CD14-positive monocyte (primary cell): ENCODE results near the gene KIF17. TPM values are rescaled to one million over a fixed set of nuclear protein-coding genes. Genes with fewer than 3 reads are reported as not detected.

Experiments used
- DNase-seq, 3 donors: peaks; one replicate each; pipeline ENCODE4 v3.0.0-alpha.2; 2011 to 2022
- H2AFZ ChIP-seq: 2 replicates; pipeline ENCODE4 v1.6.0; 2012; ENCODE audit warnings: mild to moderate bottlenecking, low read depth, low read length, inconsistent platforms; ENCODE audit not compliant: insufficient read depth, poor library complexity, severe bottlenecking
- H3K27ac ChIP-seq, 2 donors: 1 replicate in 1 of 2; 2 replicates in 1 of 2; pipeline ENCODE4 v1.5.1; 2012 to 2013; ENCODE audit warnings: low read length in 2 of 2, control low read depth in 1 of 2, inconsistent platforms in 1 of 2, low read depth in 1 of 2, mild to moderate bottlenecking in 1 of 2
- H3K27me3 ChIP-seq, 2 donors: one replicate each; pipeline versions ENCODE4 v1.6.0 to v1.6.1; 2011 to 2013; ENCODE audit warnings: low read length in 2 of 2; ENCODE audit not compliant: control insufficient read depth in 2 of 2, insufficient read depth in 2 of 2
- H3K36me3 ChIP-seq, 2 donors: replicated peaks in 1 of 2; 1 replicate in 1 of 2; 2 replicates in 1 of 2; pipeline versions ENCODE4 v1.5.1 to v1.6.1; 2012 to 2013; ENCODE audit warnings: low read length in 2 of 2, control low read depth in 1 of 2, inconsistent platforms in 1 of 2, mild to moderate bottlenecking in 1 of 2; ENCODE audit not compliant: insufficient read depth in 2 of 2, control insufficient read depth in 1 of 2
- H3K4me1 ChIP-seq, 2 donors: 1 replicate in 1 of 2; 2 replicates in 1 of 2; pipeline versions ENCODE4 v1.5.1 to v1.6.1; 2012 to 2013; ENCODE audit warnings: low read length in 2 of 2, control low read depth in 1 of 2, inconsistent platforms in 1 of 2, mild to moderate bottlenecking in 1 of 2, moderate library complexity in 1 of 2; ENCODE audit not compliant: insufficient read depth in 2 of 2, control insufficient read depth in 1 of 2
- H3K4me2 ChIP-seq: replicated peaks from 2 replicates; pipeline ENCODE3; 2012; ENCODE audit warnings: low read length, moderate library complexity, mild to moderate bottlenecking; ENCODE audit not compliant: poor library complexity, severe bottlenecking; ENCODE audit errors: extremely low read depth
- H3K4me3 ChIP-seq, 3 experiments: fragments of 200-600 bp in 1 of 3; sonication (generic) in 1 of 3; replicated peaks in 1 of 3; 1 replicate in 2 of 3; 2 replicates in 1 of 3; pipeline ENCODE4 v1.5.1; 2011 to 2013; ENCODE audit warnings: low read length in 3 of 3, mild to moderate bottlenecking in 3 of 3, control low read depth in 2 of 3, low read depth in 2 of 3, inconsistent platforms in 1 of 3, moderate library complexity in 1 of 3
- H3K79me2 ChIP-seq: 2 replicates; pipeline ENCODE4 v1.6.0; 2012; ENCODE audit warnings: mild to moderate bottlenecking, control low read depth, inconsistent platforms, low read length, moderate library complexity; ENCODE audit not compliant: insufficient read depth
- H3K9ac ChIP-seq: 2 replicates; pipeline ENCODE4 v1.6.0; 2017; ENCODE audit warnings: low read length, mild to moderate bottlenecking; ENCODE audit not compliant: insufficient read depth, poor library complexity, severe bottlenecking
- H3K9me3 ChIP-seq, 2 donors: replicated peaks in 1 of 2; 1 replicate in 1 of 2; 2 replicates in 1 of 2; pipeline versions ENCODE4 v1.5.1 to v1.6.1; 2012 to 2013; ENCODE audit warnings: low read length in 2 of 2, control low read depth in 1 of 2; ENCODE audit not compliant: control insufficient read depth in 1 of 2, insufficient read depth in 1 of 2
- H4K20me1 ChIP-seq: 2 replicates; pipeline ENCODE4 v1.6.0; 2012; ENCODE audit warnings: mild to moderate bottlenecking, low read length, control low read depth, moderate library complexity; ENCODE audit not compliant: insufficient read depth
- H3K27ac Mint-ChIP-seq, 7 donors: one replicate each; pipeline ENCODE4 v1.8.0; 2020; ENCODE audit warnings: mild to moderate bottlenecking in 7 of 7, mixed read lengths in 7 of 7, moderate library complexity in 6 of 7, inconsistent platforms in 2 of 7
- H3K27me3 Mint-ChIP-seq, 3 donors: one replicate each; pipeline ENCODE4 v1.8.0; 2021 to 2022; ENCODE audit warnings: low read depth in 3 of 3, mild to moderate bottlenecking in 3 of 3, mixed read lengths in 3 of 3, moderate library complexity in 3 of 3, inconsistent platforms in 1 of 3
- H3K36me3 Mint-ChIP-seq, 2 donors: one replicate each; pipeline ENCODE4 v1.8.0; 2020; ENCODE audit warnings: mixed read lengths in 2 of 2, inconsistent platforms in 1 of 2, mild to moderate bottlenecking in 1 of 2
- H3K4me1 Mint-ChIP-seq: one replicate; pipeline ENCODE4 v1.8.0; 2020; ENCODE audit warnings: mild to moderate bottlenecking, mixed read lengths
- H3K4me3 Mint-ChIP-seq, 2 donors: one replicate each; pipeline ENCODE4 v1.8.0; 2020; ENCODE audit warnings: mild to moderate bottlenecking in 2 of 2, mixed read lengths in 2 of 2, moderate library complexity in 1 of 2
- H3K9me3 Mint-ChIP-seq, 7 donors: one replicate each; pipeline ENCODE4 v1.8.0; 2020 to 2022; ENCODE audit warnings: mixed read lengths in 7 of 7, mild to moderate bottlenecking in 6 of 7, moderate library complexity in 6 of 7, inconsistent platforms in 2 of 7
- CTCF ChIP-seq: fragments of 200-600 bp; IDR thresholded peaks from one replicate; pipeline ENCODE4 v1.8.0; 2022; ENCODE audit warnings: antibody characterized with exemption, mild to moderate bottlenecking
- WGBS: methylation state at CpG from one replicate; pipeline ENCODE4 v1.1.5; 2013; ENCODE audit warnings: missing lambda C conversion rate; ENCODE audit not compliant: insufficient coverage; 5-methylcytosine and 5-hydroxymethylcytosine counted together
- intact Hi-C, 2 donors: fragments of 100-400 bp; cut with micrococcal nuclease; formaldehyde crosslinking; loops; one replicate each; pipeline versions ENCODE4 v1.15.0 to v1.15.1; 2023
- polyA plus RNA-seq, 3 donors: library from polyadenylated mRNA; depleted of rRNA in 1 of 3; unstranded in 2 of 3; stranded (reverse) in 1 of 3; fragments of 300-500 nt in 2 of 3; fragments of >200 nt in 1 of 3; fragmentation: Illumina TruSeq in 2 of 3; gene quantifications; 1 replicate in 2 of 3; 2 replicates in 1 of 3; pipeline ENCODE4 v1.2.3, GENCODE V29; 2012 to 2021

Gene KIF17
- polyA plus RNA-seq, 3 donors, result 0.16 TPM; not detected in 2

- no peak overlapping the region for H3K4me2 ChIP-seq
- DNase-seq, result no peak
- no peaks in the 10 kb centered on the region for H3K27me3 ChIP-seq
- H3K79me2 ChIP-seq, result no peaks in the 10 kb centered on the region
- no peak for TF ChIP-seq CTCF
- H3K4me1 ChIP-seq, result no peaks in the 10 kb centered on the region
- Mint-ChIP-seq H3K4me1 (peaks cover 2% of the 10 kb centered on the region), H3K27me3 (no peaks in the 10 kb centered on the region), H3K9me3 (no peaks in the 10 kb centered on the region), H3K27ac (no peak overlapping the region), H3K4me3 (no peak overlapping the region), H3K36me3 (peaks cover 79 to 92% of the 10 kb centered on the region in 2 donors)
- intact Hi-C loops, result no loop called here
- H3K9me3 ChIP-seq, result no peaks in the 10 kb centered on the region
- H4K20me1 ChIP-seq, result no peaks in the 10 kb centered on the region
- H3K4me3 ChIP-seq, result no peak overlapping the region
- H3K36me3 ChIP-seq, result peaks cover 82 to 96% of the 10 kb centered on the region in 2 donors
- H3K27ac ChIP-seq, result no peak overlapping the region
- no peak overlapping the region for H2AFZ ChIP-seq
- H3K9ac ChIP-seq, result no peak overlapping the region
Measured at GRCh38 chr1:20742671-20743070, 24.9 kb upstream of the KIF17 start.

- Histone ChIP-seq H2AFZ (no peak overlapping the region), H3K9me3 (no peaks in the 10 kb centered on the region), H3K79me2 (no peaks in the 10 kb centered on the region), H3K4me1 (no peaks in the 10 kb centered on the region), H3K4me3 (no peak overlapping the region), H4K20me1 (no peaks in the 10 kb centered on the region), H3K9ac (no peak overlapping the region), H3K27me3 (no peaks in the 10 kb centered on the region), H3K27ac (no peak overlapping the region), H3K4me2 (no peak overlapping the region), H3K36me3 (peaks cover 64 to 87% of the 10 kb centered on the region in 2 donors)
- Mint-ChIP-seq H3K27ac (peak overlapping the region in 1 of 7 donors; percentile 11), H3K4me1 (peaks cover 2% of the 10 kb centered on the region), H3K27me3 (no peaks in the 10 kb centered on the region), H3K36me3 (peaks cover 73 to 93% of the 10 kb centered on the region in 2 donors), H3K9me3 (peaks cover 0 to 1% (median 0%) of the 10 kb centered on the region in 7 donors), H3K4me3 (no peak overlapping the region)
- no peak for TF ChIP-seq CTCF
- DNase-seq, result no peak
- no CpG with 5 or more reads among the region's 2 CpGs for WGBS
- intact Hi-C loops, result no loop called here
Measured at GRCh38 chr1:20740781-20741180, 23.0 kb upstream of the KIF17 start.
